HepG2 (cell line): ENCODE measurements around the gene NFAT5. TPM values are rescaled to one million over a fixed set of nuclear protein-coding genes. Genes with fewer than 3 reads are reported as not detected.
A peak's percentile ranks its signal among the peaks of the same experiment; 100 is the strongest.

Experiments used
- ATAC-seq: fragments of 200-7000 bp; cut with Tn5 transposase; 3 replicates; pipeline ENCODE4 v1.9.1; 2020; ENCODE audit warnings: mild to moderate bottlenecking, moderate library complexity
- BruUV-seq: library from RNA; stranded (reverse); fragments of 400-500 nt; replicated peaks from 2 replicates; lab custom pipeline; 2021; lab: Mats Ljungman, UMichigan
- CTCF ChIA-PET: fragments of 300-600 bp; formaldehyde crosslinking; extraction: SDS; loops from one replicate; lab custom pipeline; 2021; ENCODE audit warnings: low total read pairs, inconsistent platforms, low intra/inter-chr PET ratio; lab: Yijun Ruan, JAX
- POLR2A ChIA-PET: fragments of 350-600 bp; sonication (Branson Sonifier 250); formaldehyde crosslinking; loops from one replicate; lab custom pipeline; 2020; ENCODE audit warnings: antibody characterized with exemption, inconsistent platforms; lab: Yijun Ruan, JAX
- DNase-seq: peaks from one replicate; pipeline ENCODE4 v3.0.0-alpha.2; 2015; ENCODE audit warnings: low spot score
- FAIRE-seq: peaks from 3 replicates; lab custom pipeline; 2011; peaks lifted over from hg19 to GRCh38; lab: Jason Lieb, UNC
- H2AFZ ChIP-seq: one replicate; pipeline ENCODE4 v1.6.1; 2011; ENCODE audit warnings: low read length, inconsistent platforms
- H3K27ac ChIP-seq: fragments of 300-600 bp; 3 replicates; pipeline ENCODE4 v1.8.0; 2011; ENCODE audit warnings: mixed run types, mild to moderate bottlenecking, mixed read lengths, low read length, inconsistent platforms; ENCODE audit not compliant: insufficient read depth; ENCODE audit errors: extremely low read length
- H3K27me3 ChIP-seq, 2 experiments: fragments of 200-600 bp in 1 of 2; 2 replicates in 1 of 2; 3 replicates in 1 of 2; pipeline versions ENCODE4 v1.6.0 to v1.8.0; 2011; ENCODE audit warnings: low read length in 2 of 2, mild to moderate bottlenecking in 2 of 2, moderate library complexity in 2 of 2, inconsistent platforms in 1 of 2; ENCODE audit not compliant: insufficient read depth in 2 of 2, control insufficient read depth in 1 of 2
- H3K36me3 ChIP-seq, 2 experiments: fragments of 200-600 bp in 1 of 2; replicated peaks in 1 of 2; 2 replicates in 1 of 2; 3 replicates in 1 of 2; pipeline versions ENCODE4 v1.5.1 to v1.8.0; 2011; ENCODE audit warnings: low read length in 2 of 2, inconsistent platforms in 1 of 2; ENCODE audit not compliant: insufficient read depth in 2 of 2, control insufficient read depth in 1 of 2
- H3K4me1 ChIP-seq: 2 replicates; pipeline ENCODE4 v1.5.1; 2012; ENCODE audit warnings: low read length, inconsistent platforms; ENCODE audit not compliant: insufficient read depth
- H3K4me2 ChIP-seq: 2 replicates; pipeline ENCODE4 v1.6.0; 2011; ENCODE audit warnings: low read depth, low read length, inconsistent platforms
- H3K4me3 ChIP-seq, 3 experiments: fragments of 200-600 bp in 1 of 3; sonication (generic), shearing (Covaris generic) in 1 of 3; replicated peaks in 1 of 3; 2 replicates each; pipeline ENCODE4 v1.5.1; 2011 to 2016; ENCODE audit warnings: low read length in 3 of 3, inconsistent platforms in 2 of 3, low read depth in 2 of 3, mild to moderate bottlenecking in 2 of 3, control low read depth in 1 of 3, mixed read lengths in 1 of 3; ENCODE audit not compliant: insufficient read depth in 1 of 3
- H3K79me2 ChIP-seq: one replicate; pipeline ENCODE4 v1.6.1; 2011; ENCODE audit warnings: low read length, inconsistent platforms; ENCODE audit not compliant: insufficient read depth
- H3K9ac ChIP-seq: 2 replicates; pipeline ENCODE4 v1.6.0; 2011; ENCODE audit warnings: mild to moderate bottlenecking, low read depth, low read length, inconsistent platforms; ENCODE audit not compliant: insufficient read depth
- H3K9me3 ChIP-seq: 2 replicates; pipeline ENCODE4 v1.5.1; 2012; ENCODE audit warnings: mild to moderate bottlenecking, low read length
- H4K20me1 ChIP-seq: 2 replicates; pipeline ENCODE4 v1.6.0; 2011; ENCODE audit warnings: inconsistent platforms, mild to moderate bottlenecking, low read length, moderate library complexity; ENCODE audit not compliant: insufficient read depth
- GABPA ChIP-seq, 2 experiments: IDR thresholded peaks; 2 replicates each; pipeline ENCODE4 v1.6.1; 2011 to 2016; ENCODE audit warnings: low read depth in 2 of 2, low read length in 1 of 2, missing biosample characterization in 1 of 2, missing genetic modification characterization in 1 of 2
- TCF7 ChIP-seq: sonication (generic); IDR thresholded peaks from 2 replicates; pipeline ENCODE4 v1.6.1; 2016; ENCODE audit warnings: antibody characterized with exemption, low read depth
- ZBTB33 ChIP-seq: sonication (generic); formaldehyde crosslinking; IDR thresholded peaks from 2 replicates; pipeline ENCODE4 v1.4.0; 2020; ENCODE audit warnings: missing genetic modification reagents
- ZNF574 ChIP-seq: sonication (generic); formaldehyde crosslinking; IDR thresholded peaks from 2 replicates; pipeline ENCODE4 v1.4.0; 2020; ENCODE audit warnings: missing genetic modification reagents
- WGBS: methylation state at CpG from one replicate; pipeline ENCODE4 v1.1.6; 2017; ENCODE audit warnings: low lambda C conversion rate; 5-methylcytosine and 5-hydroxymethylcytosine counted together
- in situ Hi-C: cut with HindIII; loops from 2 replicates; pipeline ENCODE4 v1.10.0; 2017; ENCODE audit warnings: low pct_unique_long_range_greater_than_20kb; ENCODE audit not compliant: extremely low pct_ligation_motif_present
- intact Hi-C: fragments of 100-400 bp; cut with micrococcal nuclease; formaldehyde crosslinking; loops from one replicate; pipeline ENCODE4 v1.10.0; 2022; ENCODE audit not compliant: unreplicated experiment
- polyA plus RNA-seq, 8 experiments: library from polyadenylated mRNA; depleted of rRNA in 3 of 8; stranded (reverse) in 7 of 8; unstranded in 1 of 8; fragments of >200 nt; fragmentation: Illumina TruSeq in 4 of 8; extraction: Trizol in 4 of 8; gene quantifications; 2 replicates each; pipeline versions ENCODE4 v1.2.1 to v1.2.3, GENCODE V29; 2011 to 2016; ENCODE audit warnings: low read depth in 4 of 8, missing spikeins in 1 of 8, mixed read lengths in 1 of 8; ENCODE audit not compliant: insufficient read depth in 1 of 8
- total RNA-seq, 5 experiments: library from RNA; depleted of rRNA; stranded (reverse); fragments of >200 nt; fragmentation: Illumina TruSeq; extraction: Trizol; gene quantifications; 2 replicates each; pipeline ENCODE4 v1.2.3, GENCODE V29; 2016; ENCODE audit warnings: low read depth in 1 of 5

Gene NFAT5
- total and polyA plus RNA-seq, 2 of the 13 experiments (the other 11 are each of a cell fraction or from before 2014, with no cell fraction given), result 20.5 to 54.3 TPM

- ChIA-PET CTCF (no interaction called here), POLR2A (interaction anchor here (0.6 to 1.1 kb wide), 3 partner anchors 11 to 127 kb away, joined by 3 to 4 read pairs (median 3); no protein-coding TSS in a partner anchor)
- Histone ChIP-seq H3K27me3 (no peaks in the 10 kb centered on the region), H3K36me3 (no peaks in the 10 kb centered on the region), H3K4me3 (no peak overlapping the region), H3K27ac (no peak overlapping the region), H3K4me2 (no peak overlapping the region), H3K4me1 (peaks cover 48% of the 10 kb centered on the region), H4K20me1 (no peaks in the 10 kb centered on the region), H3K79me2 (no peaks in the 10 kb centered on the region), H3K9ac (no peak overlapping the region), H3K9me3 (no peaks in the 10 kb centered on the region), H2AFZ (no peak overlapping the region)
- in situ Hi-C loops (no loop called here), intact Hi-C loops (no loop called here)
- no peak for FAIRE-seq
- no TSS peak for BruUV-seq
- 85% methylated on average over 13 of the region's 13 CpGs for WGBS
- ATAC-seq, result no peak
- DNase-seq, result no peak
- TF ChIP-seq GABPA (IDR thresholded peaks at IDR 0.05; ENCODE audit: low read depth, low read length), result no peak
- TF ChIP-seq GABPA (CRISPR knock-in tag; IDR thresholded peaks at IDR 0.05; ENCODE audit: low read depth), result no peak
- TF ChIP-seq ZBTB33 (CRISPR knock-in tag), result peak; percentile 60; the same call in 1 of the 2 replicates
These were observed 42.0 kb upstream of the NFAT5 start for GRCh38 chr16:69523566-69524305.

GRCh38 chr16:69526831-69527655, 38.7 kb upstream of the NFAT5 start:
- peak; percentile 23 for FAIRE-seq
- H3K4me2 ChIP-seq, result no peak overlapping the region
- H3K79me2 ChIP-seq, result no peaks in the 10 kb centered on the region
- CTCF ChIA-PET, result no interaction called here
- intact Hi-C loops (no loop called here), in situ Hi-C loops (no loop called here)
- TF ChIP-seq TCF7, result no peak
- TF ChIP-seq ZNF574 (CRISPR knock-in tag), result 0 out of 2 replicates have a peak, but pooled peaks have one; percentile 46
- H3K9me3 ChIP-seq, result no peaks in the 10 kb centered on the region
- H3K4me3 ChIP-seq, result no peak overlapping the region
- POLR2A ChIA-PET, result no interaction called here
- BruUV-seq, result no TSS peak
- H3K27ac ChIP-seq, result no peak overlapping the region
- H2AFZ ChIP-seq, result no peak overlapping the region
- H3K9ac ChIP-seq, result no peak overlapping the region
- H3K36me3 ChIP-seq, result no peaks in the 10 kb centered on the region
- no peak for DNase-seq
- ATAC-seq, result peak; percentile 36
- peaks cover 43% of the 10 kb centered on the region for H3K4me1 ChIP-seq
- H3K27me3 ChIP-seq, result no peaks in the 10 kb centered on the region
- no peaks in the 10 kb centered on the region for H4K20me1 ChIP-seq
- 84% methylated on average over 11 of the region's 11 CpGs for WGBS
